WTC11 (cell line): Measurements from ENCODE around the gene MAP4K4. TPM values are rescaled to one million over a fixed set of nuclear protein-coding genes. Genes with fewer than 3 reads are reported as not detected.

Experiments used
- ATAC-seq: fragments of 200-7000 bp; cut with Tn5 transposase; 2 replicates; pipeline ENCODE4 v1.10.0; 2021; ENCODE audit warnings: mild to moderate bottlenecking, moderate library complexity
- CTCF ChIA-PET: fragments of 300-600 bp; sonication (Branson Sonifier 250); formaldehyde crosslinking; loops from one replicate; lab custom pipeline; 2021; ENCODE audit warnings: antibody characterized with exemption; lab: Charles Lee
- POLR2A ChIA-PET: fragments of 350-600 bp; sonication (Branson Sonifier 250); formaldehyde crosslinking; loops from one replicate; lab custom pipeline; 2021; ENCODE audit warnings: antibody characterized with exemption; lab: Charles Lee
- DNase-seq: peaks from one replicate; pipeline ENCODE4 v3.0.0; 2021; ENCODE audit warnings: low spot score
- H3K27ac Mint-ChIP-seq: 2 replicates; pipeline ENCODE4 v1.8.0; 2021; ENCODE audit warnings: mixed read lengths
- H3K27me3 Mint-ChIP-seq: 2 replicates; pipeline ENCODE4 v1.8.0; 2021; ENCODE audit warnings: low read depth, mild to moderate bottlenecking, moderate library complexity, mixed read lengths
- H3K36me3 Mint-ChIP-seq: 2 replicates; pipeline ENCODE4 v1.8.0; 2021; ENCODE audit warnings: mixed read lengths
- H3K4me1 Mint-ChIP-seq: 2 replicates; pipeline ENCODE4 v1.8.0; 2022; ENCODE audit warnings: mixed read lengths
- H3K4me3 Mint-ChIP-seq: 2 replicates; pipeline ENCODE4 v1.8.0; 2021; ENCODE audit warnings: mild to moderate bottlenecking, moderate library complexity, mixed read lengths
- H3K9me3 Mint-ChIP-seq: 2 replicates; pipeline ENCODE4 v1.8.0; 2021; ENCODE audit warnings: mixed read lengths
- ELF4 ChIP-seq: sonication (generic); formaldehyde crosslinking; IDR thresholded peaks from 2 replicates; pipeline ENCODE4 v1.8.1; 2022; ENCODE audit warnings: low read depth, mild to moderate bottlenecking, moderate library complexity, missing genetic modification reagents
- FOXJ3 ChIP-seq: sonication (generic); formaldehyde crosslinking; IDR thresholded peaks from 2 replicates; pipeline ENCODE4 v1.9.0; 2021; ENCODE audit warnings: missing genetic modification reagents, mild to moderate bottlenecking, borderline replicate concordance
- GABPB1 ChIP-seq: sonication (generic); formaldehyde crosslinking; IDR thresholded peaks from 2 replicates; pipeline ENCODE4 v1.8.1; 2023; ENCODE audit warnings: mild to moderate bottlenecking, missing genetic modification reagents
- HMGA2 ChIP-seq: fragments of 250-450 bp; sonication (Bioruptor Pico); IDR thresholded peaks from 2 replicates; pipeline ENCODE4 v1.4.0; 2021; ENCODE audit warnings: mild to moderate bottlenecking, moderate library complexity
- NR2C2 ChIP-seq: sonication (generic); formaldehyde crosslinking; IDR thresholded peaks from 2 replicates; pipeline ENCODE4 v1.8.0; 2022; ENCODE audit warnings: mild to moderate bottlenecking, missing genetic modification reagents
- SMAD4 ChIP-seq: sonication (generic); formaldehyde crosslinking; IDR thresholded peaks from 2 replicates; pipeline ENCODE4 v1.8.0; 2022; ENCODE audit warnings: mild to moderate bottlenecking, missing genetic modification reagents
- SP1 ChIP-seq: sonication (generic); formaldehyde crosslinking; conservative IDR thresholded peaks from 2 replicates; pipeline ENCODE4 v1.8.1; 2022; ENCODE audit warnings: missing genetic modification reagents
- TP53 ChIP-seq: sonication (generic); formaldehyde crosslinking; IDR thresholded peaks from 2 replicates; pipeline ENCODE4 v1.8.1; 2023; ENCODE audit warnings: mild to moderate bottlenecking, missing genetic modification reagents
- total RNA-seq: library from RNA; stranded (reverse); gene quantifications from 3 replicates; pipeline ENCODE4 v1.2.3, GENCODE V29; 2021
- TF ChIP-seq, protein P1 (sequence below): sonication (generic); formaldehyde crosslinking; IDR thresholded peaks from 2 replicates; pipeline ENCODE4 v1.8.0; 2022; ENCODE audit warnings: mild to moderate bottlenecking, missing genetic modification reagents
- TF ChIP-seq, protein P2 (sequence below): sonication (generic); formaldehyde crosslinking; IDR thresholded peaks from 2 replicates; pipeline ENCODE4 v1.8.0; 2022; ENCODE audit warnings: missing genetic modification reagents
- TF ChIP-seq, protein P3 (sequence below): fragments of 250-450 bp; sonication (Bioruptor Pico); conservative IDR thresholded peaks from 2 replicates; pipeline ENCODE4 v1.9.0; 2021; ENCODE audit warnings: mild to moderate bottlenecking
- TF ChIP-seq, protein P4 (sequence below): fragments of 200-600 bp; IDR thresholded peaks from 2 replicates; pipeline ENCODE4 v1.8.0; 2022; ENCODE audit warnings: antibody characterized with exemption
- TF ChIP-seq, protein P5 (sequence below): sonication (generic); formaldehyde crosslinking; IDR thresholded peaks from 2 replicates; pipeline ENCODE4 v1.8.1; 2023; ENCODE audit warnings: mild to moderate bottlenecking, moderate library complexity, missing genetic modification reagents

Gene MAP4K4
- total RNA-seq, 1 experiment from 2014 or later = 112 TPM

DNA sequence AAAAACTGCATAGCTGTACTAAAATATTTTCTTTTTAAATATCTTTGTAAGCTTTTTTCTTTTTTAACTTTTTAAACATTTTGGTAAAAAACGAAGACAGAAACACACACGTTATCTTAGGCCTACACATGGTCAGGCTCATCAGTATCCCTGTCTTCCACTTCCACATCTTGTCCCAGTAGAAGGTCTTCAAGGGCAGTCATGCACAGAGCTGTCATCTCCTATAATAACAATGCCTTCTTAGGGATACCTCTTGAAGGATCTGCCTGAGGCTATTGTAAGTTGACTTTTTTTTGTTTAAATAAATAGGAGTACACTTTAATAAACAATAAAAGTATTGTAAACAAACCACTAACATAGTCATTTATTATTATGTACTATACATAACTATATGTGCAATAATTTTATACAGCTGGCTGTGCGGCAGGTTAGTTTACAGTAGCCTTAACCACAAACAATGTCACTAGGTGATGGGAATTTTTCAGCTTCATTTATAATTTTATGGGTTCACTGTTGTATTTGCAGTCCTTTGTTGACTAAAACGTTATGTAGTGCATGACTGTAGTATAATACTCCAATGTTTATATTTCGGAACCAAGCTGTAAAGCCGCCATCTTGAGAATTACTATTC is 124.4 kb downstream of the MAP4K4 start (continued):
- TF ChIP-seq HMGA2 (CRISPR knock-in tag) (no peak), GABPB1 (CRISPR knock-in tag) (no peak), SP1 (CRISPR knock-in tag) (no peak)
- TF ChIP-seq, protein P1, sequence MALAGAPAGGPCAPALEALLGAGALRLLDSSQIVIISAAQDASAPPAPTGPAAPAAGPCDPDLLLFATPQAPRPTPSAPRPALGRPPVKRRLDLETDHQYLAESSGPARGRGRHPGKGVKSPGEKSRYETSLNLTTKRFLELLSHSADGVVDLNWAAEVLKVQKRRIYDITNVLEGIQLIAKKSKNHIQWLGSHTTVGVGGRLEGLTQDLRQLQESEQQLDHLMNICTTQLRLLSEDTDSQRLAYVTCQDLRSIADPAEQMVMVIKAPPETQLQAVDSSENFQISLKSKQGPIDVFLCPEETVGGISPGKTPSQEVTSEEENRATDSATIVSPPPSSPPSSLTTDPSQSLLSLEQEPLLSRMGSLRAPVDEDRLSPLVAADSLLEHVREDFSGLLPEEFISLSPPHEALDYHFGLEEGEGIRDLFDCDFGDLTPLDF (CRISPR knock-in tag) = no peak
- TF ChIP-seq, protein P2, sequence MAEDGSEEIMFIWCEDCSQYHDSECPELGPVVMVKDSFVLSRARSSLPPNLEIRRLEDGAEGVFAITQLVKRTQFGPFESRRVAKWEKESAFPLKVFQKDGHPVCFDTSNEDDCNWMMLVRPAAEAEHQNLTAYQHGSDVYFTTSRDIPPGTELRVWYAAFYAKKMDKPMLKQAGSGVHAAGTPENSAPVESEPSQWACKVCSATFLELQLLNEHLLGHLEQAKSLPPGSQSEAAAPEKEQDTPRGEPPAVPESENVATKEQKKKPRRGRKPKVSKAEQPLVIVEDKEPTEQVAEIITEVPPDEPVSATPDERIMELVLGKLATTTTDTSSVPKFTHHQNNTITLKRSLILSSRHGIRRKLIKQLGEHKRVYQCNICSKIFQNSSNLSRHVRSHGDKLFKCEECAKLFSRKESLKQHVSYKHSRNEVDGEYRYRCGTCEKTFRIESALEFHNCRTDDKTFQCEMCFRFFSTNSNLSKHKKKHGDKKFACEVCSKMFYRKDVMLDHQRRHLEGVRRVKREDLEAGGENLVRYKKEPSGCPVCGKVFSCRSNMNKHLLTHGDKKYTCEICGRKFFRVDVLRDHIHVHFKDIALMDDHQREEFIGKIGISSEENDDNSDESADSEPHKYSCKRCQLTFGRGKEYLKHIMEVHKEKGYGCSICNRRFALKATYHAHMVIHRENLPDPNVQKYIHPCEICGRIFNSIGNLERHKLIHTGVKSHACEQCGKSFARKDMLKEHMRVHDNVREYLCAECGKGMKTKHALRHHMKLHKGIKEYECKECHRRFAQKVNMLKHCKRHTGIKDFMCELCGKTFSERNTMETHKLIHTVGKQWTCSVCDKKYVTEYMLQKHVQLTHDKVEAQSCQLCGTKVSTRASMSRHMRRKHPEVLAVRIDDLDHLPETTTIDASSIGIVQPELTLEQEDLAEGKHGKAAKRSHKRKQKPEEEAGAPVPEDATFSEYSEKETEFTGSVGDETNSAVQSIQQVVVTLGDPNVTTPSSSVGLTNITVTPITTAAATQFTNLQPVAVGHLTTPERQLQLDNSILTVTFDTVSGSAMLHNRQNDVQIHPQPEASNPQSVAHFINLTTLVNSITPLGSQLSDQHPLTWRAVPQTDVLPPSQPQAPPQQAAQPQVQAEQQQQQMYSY (CRISPR knock-in tag) = no peak

DNA sequence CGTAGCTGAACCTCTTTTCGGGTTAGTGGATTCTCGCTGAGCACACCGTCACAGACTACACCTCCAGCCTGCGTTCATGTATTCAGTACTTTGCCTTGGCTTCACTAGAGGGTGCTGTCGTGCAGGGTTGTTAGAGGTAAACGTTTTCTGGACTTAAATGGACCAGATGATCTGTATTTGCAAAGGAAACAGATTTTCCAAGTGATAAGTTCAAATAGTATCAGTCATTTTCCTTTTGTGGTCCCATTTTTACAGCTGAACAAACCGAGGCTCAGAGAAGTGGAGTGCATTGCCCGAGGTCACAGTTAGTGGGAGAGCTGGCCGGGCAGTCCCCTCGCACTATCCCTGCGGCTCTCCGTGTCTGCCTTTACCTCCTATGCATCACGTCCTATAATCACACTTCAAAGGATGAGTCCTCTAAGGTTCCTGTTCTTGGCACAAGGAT is 125.9 kb downstream of the MAP4K4 start:
- Mint-ChIP-seq H3K4me3 (no peak overlapping the region), H3K4me1 (peaks cover 32% of the 10 kb centered on the region), H3K27ac (no peak overlapping the region), H3K36me3 (peaks cover 9% of the 10 kb centered on the region; the same call in 1 of the 2 replicates), H3K27me3 (no peaks in the 10 kb centered on the region)
- CTCF ChIA-PET = interaction anchor here (0.6 to 3.0 kb wide), 16 partner anchors 8 to 415 kb away, joined by 3 to 12 read pairs (median 3); no protein-coding TSS in a partner anchor
- TF ChIP-seq TP53 (CRISPR knock-in tag) (no peak), FOXJ3 (CRISPR knock-in tag) (no peak), ELF4 (CRISPR knock-in tag) (no peak), GABPB1 (CRISPR knock-in tag) (0 out of 2 replicates have a peak, but pooled peaks have one; percentile 29), SMAD4 (CRISPR knock-in tag) (no peak)
- TF ChIP-seq, protein P3, sequence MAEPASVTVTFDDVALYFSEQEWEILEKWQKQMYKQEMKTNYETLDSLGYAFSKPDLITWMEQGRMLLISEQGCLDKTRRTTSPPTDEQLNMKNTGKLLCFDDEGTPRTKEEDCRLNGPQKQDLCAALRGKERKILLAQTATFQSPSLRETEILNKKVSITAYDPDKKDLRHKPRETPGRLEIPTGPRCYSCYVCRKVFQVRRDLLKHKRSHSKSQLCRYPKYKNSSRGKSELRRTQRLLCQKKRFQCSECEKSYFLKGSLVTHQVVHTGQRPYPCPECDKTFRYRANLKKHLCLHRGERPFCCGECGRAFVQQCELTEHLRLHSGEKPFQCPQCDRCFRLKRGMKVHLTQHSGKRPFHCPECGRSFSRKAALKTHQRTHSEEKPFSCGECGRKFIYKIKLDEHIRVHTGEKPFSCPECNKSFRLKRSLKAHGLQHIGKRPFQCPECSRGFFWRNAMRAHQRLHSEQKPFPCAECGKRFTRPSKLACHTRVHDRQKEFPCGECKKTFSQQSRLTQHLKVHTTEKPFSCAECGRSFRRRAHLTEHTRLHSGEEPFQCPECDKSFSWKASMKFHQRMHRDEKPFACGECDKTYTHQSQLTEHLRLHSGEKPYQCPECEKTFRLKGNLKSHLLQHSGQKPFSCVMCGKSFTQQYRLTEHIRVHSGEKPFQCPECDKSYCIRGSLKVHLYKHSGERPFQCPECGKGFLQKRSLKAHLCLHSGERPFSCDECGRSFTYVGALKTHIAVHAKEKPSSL (CRISPR knock-in tag) = no peak
- TF ChIP-seq, protein P4, sequence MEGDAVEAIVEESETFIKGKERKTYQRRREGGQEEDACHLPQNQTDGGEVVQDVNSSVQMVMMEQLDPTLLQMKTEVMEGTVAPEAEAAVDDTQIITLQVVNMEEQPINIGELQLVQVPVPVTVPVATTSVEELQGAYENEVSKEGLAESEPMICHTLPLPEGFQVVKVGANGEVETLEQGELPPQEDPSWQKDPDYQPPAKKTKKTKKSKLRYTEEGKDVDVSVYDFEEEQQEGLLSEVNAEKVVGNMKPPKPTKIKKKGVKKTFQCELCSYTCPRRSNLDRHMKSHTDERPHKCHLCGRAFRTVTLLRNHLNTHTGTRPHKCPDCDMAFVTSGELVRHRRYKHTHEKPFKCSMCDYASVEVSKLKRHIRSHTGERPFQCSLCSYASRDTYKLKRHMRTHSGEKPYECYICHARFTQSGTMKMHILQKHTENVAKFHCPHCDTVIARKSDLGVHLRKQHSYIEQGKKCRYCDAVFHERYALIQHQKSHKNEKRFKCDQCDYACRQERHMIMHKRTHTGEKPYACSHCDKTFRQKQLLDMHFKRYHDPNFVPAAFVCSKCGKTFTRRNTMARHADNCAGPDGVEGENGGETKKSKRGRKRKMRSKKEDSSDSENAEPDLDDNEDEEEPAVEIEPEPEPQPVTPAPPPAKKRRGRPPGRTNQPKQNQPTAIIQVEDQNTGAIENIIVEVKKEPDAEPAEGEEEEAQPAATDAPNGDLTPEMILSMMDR = peak; percentile 56
- TF ChIP-seq, all 79 proteins: peak for 2
- POLR2A ChIA-PET = no interaction called here
- no peaks in the 10 kb centered on the region for H3K9me3 Mint-ChIP-seq
- DNase-seq (peak; percentile 71), ATAC-seq (peak; percentile 94)

DNA sequence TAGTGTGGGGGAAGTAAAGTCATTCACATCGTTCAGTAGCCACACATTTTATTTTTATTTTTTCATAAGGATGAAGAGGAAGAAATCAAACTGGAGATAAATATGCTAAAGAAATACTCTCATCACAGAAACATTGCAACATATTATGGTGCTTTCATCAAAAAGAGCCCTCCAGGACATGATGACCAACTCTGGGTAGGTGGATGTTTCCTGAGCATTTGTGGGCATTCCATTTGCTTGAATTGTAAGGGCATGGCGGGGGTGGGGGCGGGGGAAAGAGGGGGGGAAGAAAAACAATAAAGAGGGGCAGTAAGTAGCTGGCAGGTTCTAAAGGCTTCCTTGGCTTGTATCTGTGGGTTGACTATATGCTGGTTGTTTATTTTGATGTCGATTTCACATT is 126.4 kb downstream of the MAP4K4 start:
- peaks cover 27% of the 10 kb centered on the region for H3K4me1 Mint-ChIP-seq

More for the DNA sequence above, 126.4 kb downstream of the MAP4K4 start:
- Mint-ChIP-seq H3K36me3 (peaks cover 9% of the 10 kb centered on the region; the same call in 1 of the 2 replicates), H3K4me3 (no peak overlapping the region), H3K27me3 (no peaks in the 10 kb centered on the region), H3K9me3 (no peaks in the 10 kb centered on the region), H3K27ac (no peak overlapping the region)
- no peak for ATAC-seq
- TF ChIP-seq, protein P5, sequence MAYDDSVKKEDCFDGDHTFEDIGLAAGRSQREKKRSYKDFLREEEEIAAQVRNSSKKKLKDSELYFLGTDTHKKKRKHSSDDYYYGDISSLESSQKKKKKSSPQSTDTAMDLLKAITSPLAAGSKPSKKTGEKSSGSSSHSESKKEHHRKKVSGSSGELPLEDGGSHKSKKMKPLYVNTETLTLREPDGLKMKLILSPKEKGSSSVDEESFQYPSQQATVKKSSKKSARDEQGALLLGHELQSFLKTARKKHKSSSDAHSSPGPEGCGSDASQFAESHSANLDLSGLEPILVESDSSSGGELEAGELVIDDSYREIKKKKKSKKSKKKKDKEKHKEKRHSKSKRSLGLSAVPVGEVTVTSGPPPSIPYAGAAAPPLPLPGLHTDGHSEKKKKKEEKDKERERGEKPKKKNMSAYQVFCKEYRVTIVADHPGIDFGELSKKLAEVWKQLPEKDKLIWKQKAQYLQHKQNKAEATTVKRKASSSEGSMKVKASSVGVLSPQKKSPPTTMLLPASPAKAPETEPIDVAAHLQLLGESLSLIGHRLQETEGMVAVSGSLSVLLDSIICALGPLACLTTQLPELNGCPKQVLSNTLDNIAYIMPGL (CRISPR knock-in tag) = no peak
- TF ChIP-seq NR2C2 (CRISPR knock-in tag) = no peak
- CTCF ChIA-PET = interaction anchor here (0.6 to 3.0 kb wide), 13 partner anchors 8 to 191 kb away, joined by 3 to 12 read pairs (median 3); no protein-coding TSS in a partner anchor
- POLR2A ChIA-PET = interaction anchor here (0.5 kb wide), 1 partner anchor 330 kb away, joined by 3 read pairs; no protein-coding TSS in a partner anchor
- DNase-seq = no peak
